ENCODE results near the gene AGRP. TPM values are rescaled to one million over a fixed set of nuclear protein-coding genes. Genes with fewer than 3 reads are reported as not detected.

The AGRP gene
- total and polyA plus RNA-seq, 5 donors = not detected

DNA sequence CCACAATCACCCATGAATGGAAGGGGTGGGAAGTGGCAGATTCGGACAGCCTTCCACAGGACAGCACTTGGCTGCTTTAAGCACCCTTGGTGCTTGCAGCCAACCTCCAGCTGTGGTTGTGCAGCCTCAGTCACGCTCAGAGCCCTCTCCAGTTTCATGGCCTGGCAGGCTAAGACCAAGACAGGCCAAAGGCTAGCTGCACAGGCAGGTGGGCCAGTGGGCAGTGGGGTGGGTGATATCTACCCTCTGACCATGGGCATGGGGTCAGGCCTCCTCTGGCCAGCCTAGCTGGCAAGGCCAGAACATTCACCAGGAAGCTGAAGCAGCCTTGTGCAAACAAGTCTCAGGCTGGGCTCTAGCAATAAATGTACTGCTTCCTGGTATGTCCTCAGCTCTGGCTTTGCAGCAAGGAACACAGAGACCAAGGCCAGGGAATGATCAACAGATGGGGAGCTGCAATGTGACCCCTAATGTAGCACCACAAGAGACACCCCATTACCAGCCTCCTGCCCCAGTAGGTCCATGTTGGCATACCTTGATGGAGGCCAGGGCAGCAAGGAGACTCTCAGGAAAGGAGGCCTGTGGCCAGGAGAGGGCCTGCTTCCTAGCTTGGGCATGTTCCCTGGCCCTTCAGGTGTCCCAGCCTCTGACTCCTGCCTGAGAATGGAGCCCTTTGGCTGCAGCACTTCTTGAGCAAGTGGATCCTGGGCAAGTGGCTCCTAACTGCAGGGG, 31.5 kb downstream of the AGRP start:
- DNase-seq (no peak), ATAC-seq (no peak)
- Histone ChIP-seq H3K27me3 (ENCODE audit: control insufficient read depth, insufficient read depth) (no peaks in the 10 kb centered on the region), H3K9me3 (ENCODE audit: control insufficient read depth, low read length) (no peaks in the 10 kb centered on the region), H3K4me3 (ENCODE audit: low read length) (no peak overlapping the region), H3K4me1 (ENCODE audit: control insufficient read depth, insufficient read depth, low read length) (peaks cover 26% of the 10 kb centered on the region), H3K27ac (ENCODE audit: low read length) (no peak overlapping the region)
- WGBS = 69% methylated on average over 2 of the region's 2 CpGs
- intact Hi-C loops (cut with DNase I) = no loop called here

DNA sequence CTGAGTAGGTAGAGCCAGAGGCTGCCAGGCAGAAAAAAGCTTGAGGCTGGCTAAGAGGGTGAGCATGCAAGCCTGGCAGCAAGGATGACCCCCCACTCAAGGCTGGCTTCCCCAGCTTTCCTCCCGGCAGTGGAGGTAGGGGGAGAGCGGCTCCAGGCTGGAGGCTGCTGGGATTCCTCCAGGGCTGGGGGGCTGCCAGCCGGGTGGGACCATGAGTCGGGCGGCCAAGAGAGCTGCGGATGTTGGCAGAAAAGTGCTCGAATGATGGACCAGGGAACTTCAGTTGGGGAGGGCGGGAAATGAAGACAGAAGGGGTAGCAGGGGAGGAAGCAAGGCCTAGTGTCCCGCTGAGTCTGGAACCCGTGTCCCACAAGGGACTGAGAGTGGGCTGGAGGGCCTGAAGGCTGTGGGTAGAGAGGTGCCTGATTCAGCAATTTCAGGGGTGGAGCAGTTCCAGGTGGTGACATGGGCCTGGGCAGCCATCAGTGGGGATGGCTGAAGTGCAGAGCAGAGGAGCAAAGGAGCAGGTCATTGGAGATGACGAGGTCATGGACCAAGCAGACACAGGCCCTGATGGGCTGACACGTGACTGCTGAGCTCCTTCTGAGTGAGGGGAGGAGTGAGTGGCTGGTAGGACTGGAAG, 32.2 kb downstream of the AGRP start:
- Histone ChIP-seq H3K27ac (ENCODE audit: low read length) (no peak overlapping the region), H3K27me3 (ENCODE audit: control insufficient read depth, insufficient read depth) (no peaks in the 10 kb centered on the region), H3K9me3 (ENCODE audit: control insufficient read depth, low read length) (no peaks in the 10 kb centered on the region), H3K4me3 (ENCODE audit: low read length) (no peak overlapping the region), H3K4me1 (ENCODE audit: control insufficient read depth, insufficient read depth, low read length) (peaks cover 33% of the 10 kb centered on the region)
- ATAC-seq (peak; percentile 4 to 57), DNase-seq (peak in 2 of 3 donors; percentile 87 to 91)
- 63% methylated on average over 12 of the region's 12 CpGs for WGBS
- intact Hi-C loops (cut with DNase I) = no loop called here

DNA sequence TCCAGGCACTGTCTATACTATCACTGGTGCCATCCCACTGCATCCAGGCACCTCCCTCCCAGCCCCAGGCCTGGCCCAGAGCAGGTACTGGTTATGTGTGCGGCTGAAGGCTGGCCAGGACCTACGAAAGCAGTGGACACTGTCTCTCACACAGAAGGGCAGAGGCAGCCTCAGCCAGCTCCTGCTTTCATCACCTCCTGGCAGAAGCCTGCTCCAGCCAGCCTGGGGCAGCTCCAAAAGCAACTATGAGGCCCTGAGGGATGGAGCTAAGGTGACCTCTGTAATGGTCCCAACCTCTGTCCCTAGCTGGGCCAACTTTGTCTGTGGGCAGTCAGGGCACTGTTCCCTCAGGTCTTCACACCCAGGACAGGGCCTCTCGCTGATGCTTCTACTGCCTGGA, 33.6 kb downstream of the AGRP start:
- intact Hi-C loops (cut with DNase I) = no loop called here
- 44% methylated on average over 3 of the region's 3 CpGs for WGBS
- Histone ChIP-seq H3K9me3 (ENCODE audit: control insufficient read depth, low read length) (no peaks in the 10 kb centered on the region), H3K27ac (ENCODE audit: low read length) (peak overlapping the region; percentile 57), H3K27me3 (ENCODE audit: control insufficient read depth, insufficient read depth) (no peaks in the 10 kb centered on the region), H3K4me1 (ENCODE audit: control insufficient read depth, insufficient read depth, low read length) (peaks cover 46% of the 10 kb centered on the region), H3K4me3 (ENCODE audit: low read length) (no peak overlapping the region)
- peak; percentile 65 to 84 (median 82) for DNase-seq
- ATAC-seq = peak; percentile 34 to 42

DNA sequence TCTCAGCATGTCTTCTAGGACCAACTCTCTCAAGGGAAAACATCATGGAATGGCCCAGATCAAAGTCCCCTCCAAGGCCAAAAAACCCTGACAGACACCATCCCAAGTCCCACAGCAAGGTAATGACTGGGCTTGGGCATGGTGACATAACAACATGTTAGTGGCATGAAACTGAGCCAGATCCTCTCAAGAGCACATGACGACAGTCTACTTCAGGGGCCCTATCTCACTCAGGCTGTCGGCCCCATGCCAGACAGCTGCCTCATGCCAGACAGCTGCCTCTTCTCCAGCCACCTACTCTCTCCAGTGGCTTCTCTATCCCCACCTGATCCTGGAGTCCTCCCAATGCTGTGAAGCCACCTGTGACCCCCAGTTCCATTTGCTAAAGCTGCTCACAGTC, 34.0 kb downstream of the AGRP start:
- intact Hi-C loops (cut with DNase I) = no loop called here
- H3K4me1 ChIP-seq (ENCODE audit: control insufficient read depth, insufficient read depth, low read length) = peaks cover 46% of the 10 kb centered on the region
- no peaks in the 10 kb centered on the region for H3K9me3 ChIP-seq (ENCODE audit: control insufficient read depth, low read length)
- DNase-seq (peak; percentile 70 to 90 (median 87)), ATAC-seq (peak; percentile 42 to 59)
- H3K4me3 ChIP-seq (ENCODE audit: low read length) = no peak overlapping the region
- no peaks in the 10 kb centered on the region for H3K27me3 ChIP-seq (ENCODE audit: control insufficient read depth, insufficient read depth)
- 37% methylated on average over 2 of the region's 2 CpGs for WGBS
- H3K27ac ChIP-seq (ENCODE audit: low read length) = peak overlapping the region; percentile 57

DNA sequence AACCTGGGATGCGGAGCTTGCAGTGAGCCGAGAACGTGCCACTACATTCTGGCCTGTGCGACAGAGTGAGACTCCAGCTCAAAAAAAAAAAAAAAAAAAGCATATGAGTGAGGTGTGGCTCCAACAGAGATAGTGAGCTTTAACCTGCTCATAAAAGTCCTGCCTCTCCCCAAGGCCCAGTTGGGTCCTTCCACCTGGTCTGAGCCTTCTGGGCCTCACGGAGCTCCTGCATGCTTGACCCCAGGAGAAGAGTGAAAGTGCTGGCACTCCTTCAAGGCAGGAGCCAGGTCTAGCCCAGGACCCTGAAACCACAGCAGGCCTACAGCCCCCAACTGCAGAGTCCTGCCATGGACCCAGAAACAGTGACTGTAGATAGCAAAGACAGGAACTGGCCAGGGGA, 34.8 kb downstream of the AGRP start:
- Histone ChIP-seq H3K4me3 (ENCODE audit: low read length) (no peak overlapping the region), H3K27me3 (ENCODE audit: control insufficient read depth, insufficient read depth) (no peaks in the 10 kb centered on the region), H3K4me1 (ENCODE audit: control insufficient read depth, insufficient read depth, low read length) (peaks cover 52% of the 10 kb centered on the region), H3K9me3 (ENCODE audit: control insufficient read depth, low read length) (no peaks in the 10 kb centered on the region), H3K27ac (ENCODE audit: low read length) (no peak overlapping the region)
- DNase-seq = no peak
- no peak for ATAC-seq
- intact Hi-C loops (cut with DNase I) = no loop called here
- WGBS = 98% methylated on average over 5 of the region's 5 CpGs

DNA sequence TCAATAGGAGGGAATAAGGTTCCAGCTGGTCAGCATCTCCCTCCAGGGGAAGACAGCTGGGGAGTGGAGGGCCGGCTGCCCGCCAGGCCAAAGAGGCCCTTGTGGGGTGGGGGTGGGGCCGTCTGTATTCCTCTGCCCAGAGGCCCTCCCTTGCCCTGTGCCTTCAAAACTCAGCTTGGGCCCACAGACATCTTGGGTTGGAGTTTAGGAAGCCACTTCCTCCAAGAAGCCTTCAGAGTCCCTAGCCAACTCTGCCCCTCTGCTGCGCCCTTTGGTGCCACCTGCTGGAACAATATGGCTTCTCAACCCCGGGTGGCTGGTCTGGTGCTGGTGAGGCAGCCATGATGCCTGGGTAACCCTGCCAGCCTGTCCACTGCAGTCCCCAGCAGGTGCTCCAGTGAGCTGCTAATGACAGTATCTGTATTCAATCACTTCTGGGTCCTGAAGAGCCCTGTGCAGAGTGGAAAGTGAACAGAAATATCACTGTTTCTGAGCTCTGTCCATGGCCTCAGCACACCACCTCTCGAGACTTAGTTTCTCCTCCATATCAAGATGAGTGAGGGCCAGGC, 35.8 kb downstream of the AGRP start:
- H3K4me3 ChIP-seq (ENCODE audit: low read length) = no peak overlapping the region
- peaks cover 53% of the 10 kb centered on the region for H3K4me1 ChIP-seq (ENCODE audit: control insufficient read depth, insufficient read depth, low read length)
- peak; percentile 62 to 89 (median 86) for DNase-seq
- intact Hi-C loops (cut with DNase I) = no loop called here
- no peak overlapping the region for H3K27ac ChIP-seq (ENCODE audit: low read length)
- no peaks in the 10 kb centered on the region for H3K9me3 ChIP-seq (ENCODE audit: control insufficient read depth, low read length)
- WGBS = 56% methylated on average over 6 of the region's 6 CpGs
- peak; percentile 13 to 20 for ATAC-seq
- H3K27me3 ChIP-seq (ENCODE audit: control insufficient read depth, insufficient read depth) = no peaks in the 10 kb centered on the region

DNA sequence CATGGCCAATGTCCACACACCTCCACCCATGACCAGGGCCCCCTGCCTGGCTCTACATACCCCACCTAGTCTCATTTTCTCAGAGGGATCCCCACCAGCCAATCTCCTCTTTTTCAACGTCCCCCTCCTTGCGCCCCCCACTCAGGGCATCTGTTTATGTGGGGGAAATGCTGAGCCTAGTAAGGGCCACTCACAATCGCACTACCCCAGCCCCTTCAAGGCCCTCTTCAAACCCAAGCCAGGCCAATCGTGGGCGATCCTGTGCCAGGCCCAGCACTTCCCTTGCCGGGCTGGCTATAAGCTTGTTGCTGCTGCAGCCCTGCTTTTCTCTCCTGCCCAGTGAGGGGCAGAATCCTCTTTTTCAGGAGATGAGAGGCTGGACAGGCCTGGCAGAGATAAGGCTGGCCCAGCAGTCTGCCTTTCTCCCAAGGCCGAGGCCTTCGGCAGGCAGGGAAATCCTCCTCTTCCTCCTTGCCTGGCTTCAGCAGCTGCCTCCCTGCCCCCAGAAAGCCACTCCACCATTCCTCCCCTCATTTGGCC, 36.3 kb downstream of the AGRP start:
- intact Hi-C loops (cut with DNase I) = no loop called here
- H3K4me1 ChIP-seq (ENCODE audit: control insufficient read depth, insufficient read depth, low read length) = peaks cover 54% of the 10 kb centered on the region
- ATAC-seq = no peak
- DNase-seq = no peak
- H3K27ac ChIP-seq (ENCODE audit: low read length) = no peak overlapping the region
- WGBS = 59% methylated on average over 8 of the region's 8 CpGs
- H3K27me3 ChIP-seq (ENCODE audit: control insufficient read depth, insufficient read depth) = no peaks in the 10 kb centered on the region
- H3K4me3 ChIP-seq (ENCODE audit: low read length) = no peak overlapping the region
- no peaks in the 10 kb centered on the region for H3K9me3 ChIP-seq (ENCODE audit: control insufficient read depth, low read length)

DNA sequence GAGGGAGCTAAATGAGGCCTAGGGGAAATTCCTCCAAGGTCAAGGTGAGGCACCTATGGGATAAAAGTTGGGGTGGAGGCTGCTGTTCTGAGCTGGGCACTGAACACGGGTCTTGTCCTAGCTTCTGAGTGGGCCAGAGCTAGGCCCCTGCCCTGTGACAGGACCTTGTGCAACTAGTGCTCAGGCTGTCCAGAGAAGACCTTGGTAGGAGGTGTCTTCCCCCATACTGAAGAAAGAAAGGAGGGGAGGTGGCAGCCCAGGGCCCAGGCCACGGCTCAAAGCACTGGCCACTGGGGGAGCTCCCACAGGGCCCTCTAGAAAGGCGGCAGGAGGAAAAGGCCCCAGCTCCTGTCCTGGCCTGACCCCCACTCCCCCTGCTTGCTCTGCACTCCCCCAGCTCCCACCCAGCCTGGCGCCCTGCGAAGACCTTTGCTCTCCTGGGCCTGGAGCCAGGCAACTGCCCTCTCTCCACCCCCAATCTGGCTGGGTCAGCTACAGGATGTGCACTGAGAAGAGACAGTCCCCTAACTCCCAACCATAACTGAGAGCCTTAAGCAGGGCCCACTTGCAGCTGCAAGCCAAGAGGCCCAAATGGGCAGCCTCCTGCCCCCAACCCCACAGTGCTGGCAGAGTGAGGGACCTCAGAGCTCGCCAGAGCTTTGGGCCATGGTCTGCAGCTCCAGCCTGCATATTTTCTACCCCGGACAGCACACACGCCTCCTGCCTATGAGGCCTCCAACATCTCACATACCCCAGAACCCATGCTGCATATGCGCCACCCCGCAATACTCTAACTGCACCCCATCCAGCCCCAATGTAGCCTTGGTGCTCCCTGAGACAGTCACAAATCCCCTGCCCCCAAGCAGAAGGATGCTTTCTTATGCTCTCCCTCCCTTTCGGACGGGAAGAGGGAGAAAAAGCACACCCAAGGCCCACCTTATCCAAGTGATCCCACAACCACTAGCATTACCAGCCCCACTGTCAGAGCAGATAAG, 37.1 kb downstream of the AGRP start:
- DNase-seq (peak; percentile 66 to 90 (median 87)), ATAC-seq (peak; percentile 21 to 46)
- H3K27ac ChIP-seq (ENCODE audit: low read length) = no peak overlapping the region
- intact Hi-C loops (cut with DNase I) = no loop called here
- no peak overlapping the region for H3K4me3 ChIP-seq (ENCODE audit: low read length)
- H3K9me3 ChIP-seq (ENCODE audit: control insufficient read depth, low read length) = no peaks in the 10 kb centered on the region
- WGBS = 58% methylated on average over 12 of the region's 12 CpGs
- H3K27me3 ChIP-seq (ENCODE audit: control insufficient read depth, insufficient read depth) = no peaks in the 10 kb centered on the region
- H3K4me1 ChIP-seq (ENCODE audit: control insufficient read depth, insufficient read depth, low read length) = peaks cover 51% of the 10 kb centered on the region

DNA sequence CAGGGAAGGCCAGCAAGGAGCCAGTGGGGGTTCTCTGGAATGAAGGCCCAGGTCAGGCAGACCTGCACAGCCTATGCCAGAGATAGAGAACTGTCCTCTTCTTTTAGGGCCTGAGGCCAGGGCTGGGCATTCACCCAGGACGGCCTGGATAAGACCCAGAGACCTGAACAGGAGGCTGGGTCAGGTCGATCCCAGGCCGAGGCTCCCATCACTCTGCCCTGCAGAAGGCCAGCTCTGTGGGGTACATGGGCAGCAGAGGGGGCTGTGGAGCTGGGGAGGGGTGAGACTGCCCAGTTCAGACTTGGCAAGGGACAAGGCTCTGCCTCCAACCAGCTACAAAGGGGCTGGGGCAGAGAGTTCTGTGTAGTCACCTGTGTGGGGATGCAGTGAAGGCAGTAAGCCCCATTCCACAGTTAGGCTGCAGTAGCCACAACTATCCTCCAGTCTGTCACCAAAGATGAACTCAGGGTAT, 37.9 kb downstream of the AGRP start:
- Histone ChIP-seq H3K4me1 (ENCODE audit: control insufficient read depth, insufficient read depth, low read length) (peaks cover 51% of the 10 kb centered on the region), H3K27me3 (ENCODE audit: control insufficient read depth, insufficient read depth) (no peaks in the 10 kb centered on the region), H3K4me3 (ENCODE audit: low read length) (no peak overlapping the region), H3K9me3 (ENCODE audit: control insufficient read depth, low read length) (no peaks in the 10 kb centered on the region), H3K27ac (ENCODE audit: low read length) (no peak overlapping the region)
- ATAC-seq (no peak), DNase-seq (peak in 2 of 3 donors; percentile 69 to 71)
- 50% methylated on average over 3 of the region's 3 CpGs for WGBS
- intact Hi-C loops (cut with DNase I) = no loop called here

DNA sequence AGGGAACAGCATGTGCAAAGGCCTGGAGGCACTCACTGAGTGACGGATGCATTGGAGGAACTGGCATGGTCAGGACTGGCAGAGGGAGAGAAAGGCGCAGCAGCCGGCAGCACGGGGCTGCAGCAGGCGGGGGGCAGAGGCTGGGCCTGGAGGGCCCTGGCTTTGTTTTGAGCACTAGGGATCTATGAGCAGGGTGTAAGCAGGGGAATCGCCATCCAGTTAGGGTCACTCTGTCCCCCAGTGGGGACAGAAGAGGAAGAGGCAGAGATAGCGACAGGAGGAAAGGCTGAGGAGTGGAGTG, 38.3 kb downstream of the AGRP start:
- DNase-seq (no peak), ATAC-seq (no peak)
- no peaks in the 10 kb centered on the region for H3K9me3 ChIP-seq (ENCODE audit: control insufficient read depth, low read length)
- intact Hi-C loops (cut with DNase I) = no loop called here
- H3K27ac ChIP-seq (ENCODE audit: low read length) = no peak overlapping the region
- WGBS = 89% methylated on average over 7 of the region's 7 CpGs
- no peaks in the 10 kb centered on the region for H3K27me3 ChIP-seq (ENCODE audit: control insufficient read depth, insufficient read depth)
- no peak overlapping the region for H3K4me3 ChIP-seq (ENCODE audit: low read length)
- peaks cover 47% of the 10 kb centered on the region for H3K4me1 ChIP-seq (ENCODE audit: control insufficient read depth, insufficient read depth, low read length)
